ENCODE data around the gene ZNF780A. TPM values are rescaled to one million over a fixed set of nuclear protein-coding genes. Genes with fewer than 3 reads are reported as not detected.

Gene ZNF780A
- total RNA-seq, 1 donor from 2014 or later: 13.0 TPM

GRCh38 chr19:40026597-40026970 lies 64.2 kb downstream of the ZNF780A start:
- no peak for DNase-seq (ENCODE audit: extremely low spot score, unreplicated experiment)
- Mint-ChIP-seq H3K4me1 (ENCODE audit: unreplicated experiment) (no peaks in the 10 kb centered on the region), H3K4me3 (ENCODE audit: unreplicated experiment) (no peak overlapping the region), H3K27me3 (ENCODE audit: unreplicated experiment) (no peaks in the 10 kb centered on the region), H3K36me3 (ENCODE audit: unreplicated experiment) (peaks cover 9% of the 10 kb centered on the region), H3K27ac (ENCODE audit: unreplicated experiment) (no peak overlapping the region), H3K9me3 (ENCODE audit: unreplicated experiment) (peaks cover 64% of the 10 kb centered on the region)
- TF ChIP-seq CTCF (IDR thresholded peaks at IDR 0.05): no peak

GRCh38 chr19:40025938-40026596 lies 64.7 kb downstream of the ZNF780A start:
- peaks cover 69% of the 10 kb centered on the region for H3K9me3 Mint-ChIP-seq (ENCODE audit: unreplicated experiment)
- no peaks in the 10 kb centered on the region for H3K27me3 Mint-ChIP-seq (ENCODE audit: unreplicated experiment)
- no peaks in the 10 kb centered on the region for H3K4me1 Mint-ChIP-seq (ENCODE audit: unreplicated experiment)
- DNase-seq (ENCODE audit: extremely low spot score, unreplicated experiment): no peak
- no peak overlapping the region for H3K4me3 Mint-ChIP-seq (ENCODE audit: unreplicated experiment)
- TF ChIP-seq CTCF (IDR thresholded peaks at IDR 0.05): no peak
- no peak overlapping the region for H3K27ac Mint-ChIP-seq (ENCODE audit: unreplicated experiment)
- peaks cover 9% of the 10 kb centered on the region for H3K36me3 Mint-ChIP-seq (ENCODE audit: unreplicated experiment)

- H3K27ac Mint-ChIP-seq (ENCODE audit: unreplicated experiment): no peak overlapping the region
- H3K9me3 Mint-ChIP-seq (ENCODE audit: unreplicated experiment): peaks cover 73% of the 10 kb centered on the region
- no peak overlapping the region for H3K4me3 Mint-ChIP-seq (ENCODE audit: unreplicated experiment)
- DNase-seq (ENCODE audit: extremely low spot score, unreplicated experiment): no peak
- TF ChIP-seq CTCF (IDR thresholded peaks at IDR 0.05): no peak
- H3K27me3 Mint-ChIP-seq (ENCODE audit: unreplicated experiment): no peaks in the 10 kb centered on the region
- H3K36me3 Mint-ChIP-seq (ENCODE audit: unreplicated experiment): peaks cover 5% of the 10 kb centered on the region
- H3K4me1 Mint-ChIP-seq (ENCODE audit: unreplicated experiment): no peaks in the 10 kb centered on the region
Observed at GRCh38 chr19:40023969-40024368, 66.8 kb downstream of the ZNF780A start.

Other genes starting within 250 kb of the ZNF780A start
- 161 and 172 TPM in 2 replicates for gene FBL, start 244.6 kb downstream of the ZNF780A start, total RNA-seq
- 0.21 and 0.38 TPM in 2 replicates for gene FCGBP, start 156.3 kb downstream of the ZNF780A start, total RNA-seq
- 85.6 and 88.2 TPM in 2 replicates for gene PSMC4, start 119.8 kb downstream of the ZNF780A start, total RNA-seq
- 5.6 and 7.3 TPM in 2 replicates for gene ZNF546, start 93.9 kb downstream of the ZNF780A start, total RNA-seq
- 18.5 and 20.0 TPM in 2 replicates for gene ZNF780B, start 34.7 kb downstream of the ZNF780A start, total RNA-seq
- 23.6 and 24.2 TPM in 2 replicates for gene MAP3K10, start 100.5 kb upstream of the ZNF780A start, total RNA-seq
- gene TTC9B, start 127.4 kb upstream of the ZNF780A start, total RNA-seq: not detected in 2 replicates
- gene CCNP, start 135.7 kb upstream of the ZNF780A start, total RNA-seq: 0.51 and 0.57 TPM in 2 replicates
- gene AKT2, start 194.4 kb upstream of the ZNF780A start, total RNA-seq: 152 and 156 TPM in 2 replicates